Measurements from ENCODE around the gene MGAT5.

DNA sequence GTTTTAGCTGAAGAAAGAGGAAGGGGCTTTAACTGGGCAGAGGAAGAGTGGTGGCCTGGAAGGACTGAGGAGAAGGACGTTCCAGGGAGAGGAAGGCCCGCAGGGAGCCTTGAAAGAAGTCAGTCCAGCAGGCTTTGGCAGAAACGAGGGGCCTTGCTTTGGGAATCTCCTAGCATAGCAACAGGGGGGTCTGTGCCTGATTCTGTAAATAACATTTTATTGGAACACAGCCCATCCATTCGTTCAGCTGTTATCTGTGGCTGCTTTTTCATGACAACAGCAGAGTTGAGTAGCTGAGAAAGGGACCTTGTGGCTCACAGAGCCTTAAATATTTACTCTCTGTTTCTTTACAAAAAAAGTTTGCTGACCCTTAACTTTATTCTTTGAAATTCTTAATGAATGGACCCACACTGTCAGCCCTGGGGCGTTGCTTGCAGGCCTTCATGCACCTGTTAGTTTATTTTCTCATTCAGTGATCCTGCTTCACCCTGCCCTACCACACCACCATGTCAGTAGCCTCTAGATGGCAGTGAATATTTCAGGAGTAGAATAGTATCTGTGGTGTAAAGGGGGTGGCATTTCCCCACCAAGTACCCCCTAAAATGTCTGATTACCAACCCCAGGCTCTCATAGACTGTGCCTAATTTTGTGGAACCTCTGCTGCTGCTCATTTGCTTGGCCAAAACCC is 61.0 kb downstream of the MGAT5 start:
- TF ChIP-seq, protein P1, sequence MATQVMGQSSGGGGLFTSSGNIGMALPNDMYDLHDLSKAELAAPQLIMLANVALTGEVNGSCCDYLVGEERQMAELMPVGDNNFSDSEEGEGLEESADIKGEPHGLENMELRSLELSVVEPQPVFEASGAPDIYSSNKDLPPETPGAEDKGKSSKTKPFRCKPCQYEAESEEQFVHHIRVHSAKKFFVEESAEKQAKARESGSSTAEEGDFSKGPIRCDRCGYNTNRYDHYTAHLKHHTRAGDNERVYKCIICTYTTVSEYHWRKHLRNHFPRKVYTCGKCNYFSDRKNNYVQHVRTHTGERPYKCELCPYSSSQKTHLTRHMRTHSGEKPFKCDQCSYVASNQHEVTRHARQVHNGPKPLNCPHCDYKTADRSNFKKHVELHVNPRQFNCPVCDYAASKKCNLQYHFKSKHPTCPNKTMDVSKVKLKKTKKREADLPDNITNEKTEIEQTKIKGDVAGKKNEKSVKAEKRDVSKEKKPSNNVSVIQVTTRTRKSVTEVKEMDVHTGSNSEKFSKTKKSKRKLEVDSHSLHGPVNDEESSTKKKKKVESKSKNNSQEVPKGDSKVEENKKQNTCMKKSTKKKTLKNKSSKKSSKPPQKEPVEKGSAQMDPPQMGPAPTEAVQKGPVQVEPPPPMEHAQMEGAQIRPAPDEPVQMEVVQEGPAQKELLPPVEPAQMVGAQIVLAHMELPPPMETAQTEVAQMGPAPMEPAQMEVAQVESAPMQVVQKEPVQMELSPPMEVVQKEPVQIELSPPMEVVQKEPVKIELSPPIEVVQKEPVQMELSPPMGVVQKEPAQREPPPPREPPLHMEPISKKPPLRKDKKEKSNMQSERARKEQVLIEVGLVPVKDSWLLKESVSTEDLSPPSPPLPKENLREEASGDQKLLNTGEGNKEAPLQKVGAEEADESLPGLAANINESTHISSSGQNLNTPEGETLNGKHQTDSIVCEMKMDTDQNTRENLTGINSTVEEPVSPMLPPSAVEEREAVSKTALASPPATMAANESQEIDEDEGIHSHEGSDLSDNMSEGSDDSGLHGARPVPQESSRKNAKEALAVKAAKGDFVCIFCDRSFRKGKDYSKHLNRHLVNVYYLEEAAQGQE (tag by site-specific recombination; IDR thresholded peaks at IDR 0.05), result no peak
- TF ChIP-seq SP3 (tag by site-specific recombination; IDR thresholded peaks at IDR 0.05) (no peak), YY1 (tag by site-specific recombination; IDR thresholded peaks at IDR 0.05) (no peak), TCF7L2 (IDR thresholded peaks at IDR 0.05; ENCODE audit: borderline replicate concordance, low read depth, low read length) (no peak)
- TF ChIP-seq, protein P2, sequence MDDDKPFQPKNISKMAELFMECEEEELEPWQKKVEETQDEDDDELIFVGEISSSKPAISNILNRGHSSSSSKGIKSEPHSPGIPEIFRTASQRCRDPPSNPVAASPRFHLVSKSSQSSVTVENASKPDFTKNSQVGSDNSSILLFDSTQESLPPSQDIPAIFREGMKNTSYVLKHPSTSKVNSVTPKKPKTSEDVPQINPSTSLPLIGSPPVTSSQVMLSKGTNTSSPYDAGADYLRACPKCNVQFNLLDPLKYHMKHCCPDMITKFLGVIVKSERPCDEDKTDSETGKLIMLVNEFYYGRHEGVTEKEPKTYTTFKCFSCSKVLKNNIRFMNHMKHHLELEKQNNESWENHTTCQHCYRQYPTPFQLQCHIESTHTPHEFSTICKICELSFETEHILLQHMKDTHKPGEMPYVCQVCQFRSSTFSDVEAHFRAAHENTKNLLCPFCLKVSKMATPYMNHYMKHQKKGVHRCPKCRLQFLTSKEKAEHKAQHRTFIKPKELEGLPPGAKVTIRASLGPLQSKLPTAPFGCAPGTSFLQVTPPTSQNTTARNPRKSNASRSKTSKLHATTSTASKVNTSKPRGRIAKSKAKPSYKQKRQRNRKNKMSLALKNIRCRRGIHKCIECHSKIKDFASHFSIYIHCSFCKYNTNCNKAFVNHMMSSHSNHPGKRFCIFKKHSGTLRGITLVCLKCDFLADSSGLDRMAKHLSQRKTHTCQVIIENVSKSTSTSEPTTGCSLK (tag by site-specific recombination; IDR thresholded peaks at IDR 0.05), result no peak
